ENCODE data around the gene KLHL11. TPM values are rescaled to one million over a fixed set of nuclear protein-coding genes. Genes with fewer than 3 reads are reported as not detected.

Gene KLHL11
- total and polyA plus RNA-seq, 2 experiments from 2014 or later, result 8.7 to 25.5 TPM

GRCh38 chr17:41822216-41823140 is 42.7 kb downstream of the KLHL11 start (continued):
- no peak for TF ChIP-seq EZH2 (IDR thresholded peaks at IDR 0.05; ENCODE audit: low read depth, unreplicated experiment)
- TF ChIP-seq ZNF462 (CRISPR knock-in tag; IDR thresholded peaks at IDR 0.05), result no peak

- no peak overlapping the region for H3K27ac Mint-ChIP-seq
- H3K4me1 Mint-ChIP-seq, result peaks cover 19% of the 10 kb centered on the region
- DNase-seq (ENCODE audit: low spot score) (no peak), ATAC-seq (no peak)
- Histone ChIP-seq H3K79me2 (replicated peaks; ENCODE audit: insufficient read depth) (no peaks in the 10 kb centered on the region; the same call in 1 of the 2 replicates), H3K4me3 (no peak overlapping the region), H3K27me3 (ENCODE audit: insufficient read depth) (no peaks in the 10 kb centered on the region), H3K27ac (ENCODE audit: low read depth) (no peak overlapping the region), H2AFZ (no peak overlapping the region), H3K4me2 (no peak overlapping the region), H3K4me1 (ENCODE audit: insufficient read depth) (peaks cover 15% of the 10 kb centered on the region), H3K9me2 (ENCODE audit: insufficient read depth) (no peaks in the 10 kb centered on the region), H4K20me1 (replicated peaks; ENCODE audit: insufficient read depth) (no peaks in the 10 kb centered on the region; the same call in 1 of the 2 replicates), H3K36me3 (ENCODE audit: insufficient read depth) (peaks cover 8% of the 10 kb centered on the region), H3F3A (replicated peaks; ENCODE audit: low read depth) (0 out of 2 replicates have a peak, but pooled peaks cover 11% of the 10 kb centered on the region)
- peaks cover 18% of the 10 kb centered on the region for H3K27me3 Mint-ChIP-seq (ENCODE audit: insufficient read depth, low read depth, poor library complexity)
- H3K9me3 Mint-ChIP-seq, result no peaks in the 10 kb centered on the region
- H3K36me3 Mint-ChIP-seq (ENCODE audit: low read depth), result peaks cover 60% of the 10 kb centered on the region
- H3K4me3 Mint-ChIP-seq, result no peak overlapping the region
- TF ChIP-seq ZNF331 (CRISPR knock-in tag; IDR thresholded peaks at IDR 0.05; ENCODE audit: low read depth) (no peak), STAT1 (IDR thresholded peaks at IDR 0.05; ENCODE audit: unreplicated experiment) (no peak), CTCF (conservative IDR thresholded peaks at IDR 0.05; ENCODE audit: low read depth in 2 of 2) (no peak), REST (IDR thresholded peaks at IDR 0.05; ENCODE audit: unreplicated experiment) (no peak), CREB1 (CRISPR knock-in tag; IDR thresholded peaks at IDR 0.05; ENCODE audit: low read depth) (no peak), NANOG (IDR thresholded peaks at IDR 0.05; ENCODE audit: borderline replicate concordance) (no peak), ZNF114 (CRISPR knock-in tag; IDR thresholded peaks at IDR 0.05) (no peak)
These were observed 43.4 kb downstream of the KLHL11 start for GRCh38 chr17:41821776-41822175.
